K562 (cell line): ENCODE results near the gene METTL23. TPM values are rescaled to one million over a fixed set of nuclear protein-coding genes. Genes with fewer than 3 reads are reported as not detected.

ENCODE experiments used
- BRD9 ChIP-seq: fragments of 450-650 bp; IDR thresholded peaks from 2 replicates; pipeline ENCODE4 v1.6.1; 2018; ENCODE audit warnings: low read depth; ENCODE audit not compliant: partially characterized antibody
- C11orf30 ChIP-seq: fragments of 450-650 bp; IDR thresholded peaks from 2 replicates; pipeline ENCODE4 v1.6.1; 2016; ENCODE audit warnings: low read depth, mild to moderate bottlenecking
- CBFB ChIP-seq: sonication (generic); formaldehyde crosslinking; IDR thresholded peaks from 2 replicates; pipeline ENCODE4 v1.4.0; 2020; ENCODE audit warnings: mild to moderate bottlenecking, missing genetic modification reagents
- CHCHD3 ChIP-seq: fragments of 250-450 bp; sonication (Bioruptor Pico); IDR thresholded peaks from 2 replicates; pipeline ENCODE4 v2.1.2; 2022; ENCODE audit warnings: mild to moderate bottlenecking
- DPF2 ChIP-seq: fragments of 450-650 bp; IDR thresholded peaks from 2 replicates; pipeline ENCODE4 v1.6.1; 2016
- GATAD2A ChIP-seq: fragments of 450-650 bp; IDR thresholded peaks from 2 replicates; pipeline ENCODE4 v1.6.1; 2017
- GTF2A2 ChIP-seq: IDR thresholded peaks from 2 replicates; pipeline ENCODE4 v1.6.1; 2016; ENCODE audit warnings: mild to moderate bottlenecking, missing genetic modification characterization, missing compliant biosample characterization
- HDAC1 ChIP-seq, 2 experiments: fragments of 450-650 bp; IDR thresholded peaks; 2 replicates each; pipeline ENCODE4 v1.6.1; 2016 to 2017; ENCODE audit warnings: inconsistent platforms in 1 of 2, mild to moderate bottlenecking in 1 of 2, moderate library complexity in 1 of 2
- MAFK ChIP-seq: IDR thresholded peaks from 2 replicates; pipeline ENCODE4 v1.6.1; 2011; ENCODE audit warnings: low read length, improper control_type of control experiment
- MEF2D ChIP-seq: conservative IDR thresholded peaks from 2 replicates; pipeline ENCODE4 v1.6.1; 2016; ENCODE audit warnings: low read depth, missing genetic modification characterization, missing compliant biosample characterization
- MTA1 ChIP-seq: fragments of 450-650 bp; IDR thresholded peaks from 2 replicates; pipeline ENCODE4 v1.6.1; 2017; ENCODE audit warnings: borderline replicate concordance
- NBN ChIP-seq: fragments of 450-650 bp; IDR thresholded peaks from 2 replicates; pipeline ENCODE4 v1.6.1; 2016; ENCODE audit warnings: low read depth, mild to moderate bottlenecking
- NFE2L1 ChIP-seq: fragments of 450-650 bp; IDR thresholded peaks from 2 replicates; pipeline ENCODE4 v1.6.1; 2016; ENCODE audit warnings: missing genetic modification characterization, low read depth, mild to moderate bottlenecking, missing compliant biosample characterization, moderate library complexity, borderline replicate concordance
- RAD21 ChIP-seq, 2 experiments: fragments of 250-450 bp in 1 of 2; fragments of 450-650 bp in 1 of 2; sonication (Bioruptor Pico) in 1 of 2; formaldehyde crosslinking in 1 of 2; IDR thresholded peaks in 1 of 2; conservative IDR thresholded peaks in 1 of 2; 2 replicates each; pipeline versions ENCODE4 v1.4.0 to v1.8.0; 2020 to 2022; ENCODE audit warnings: mild to moderate bottlenecking in 2 of 2, moderate library complexity in 1 of 2
- RBBP5 ChIP-seq: fragments of 200-600 bp; sonication (generic); IDR thresholded peaks from 2 replicates; pipeline ENCODE4 v1.6.1; 2012; ENCODE audit warnings: borderline replicate concordance, mild to moderate bottlenecking, low read length, control low read depth, inconsistent platforms; ENCODE audit not compliant: insufficient read depth, poor library complexity, severe bottlenecking
- RBM25 ChIP-seq: fragments of 200-400 bp; formaldehyde crosslinking; IDR thresholded peaks from 2 replicates; pipeline ENCODE4 v1.6.1; 2018; ENCODE audit warnings: low read length, low read depth, moderate library complexity; ENCODE audit not compliant: severe bottlenecking
- ZBTB43 ChIP-seq: sonication (generic); formaldehyde crosslinking; IDR thresholded peaks from 2 replicates; pipeline ENCODE4 v1.8.0; 2023; ENCODE audit warnings: mild to moderate bottlenecking, missing genetic modification reagents
- ZBTB8A ChIP-seq: fragments of 450-650 bp; IDR thresholded peaks from 2 replicates; pipeline ENCODE4 v1.6.1; 2018; ENCODE audit warnings: mild to moderate bottlenecking, moderate library complexity; ENCODE audit not compliant: partially characterized antibody
- ZNF175 ChIP-seq: fragments of 200-800 bp; sonication (Bioruptor generic); IDR thresholded peaks from 2 replicates; pipeline ENCODE4 v1.6.1; 2016; ENCODE audit warnings: low read depth, mild to moderate bottlenecking, missing genetic modification characterization, missing compliant biosample characterization
- ZNF589 ChIP-seq: fragments of 200-800 bp; sonication (Bioruptor generic); IDR thresholded peaks from 2 replicates; pipeline ENCODE4 v1.6.1; 2016; ENCODE audit warnings: low read depth, missing genetic modification characterization, missing compliant biosample characterization
- ZNF778 ChIP-seq: fragments of 450-650 bp; formaldehyde crosslinking; IDR thresholded peaks from 2 replicates; pipeline ENCODE4 v1.4.0; 2020; ENCODE audit warnings: mild to moderate bottlenecking, moderate library complexity
- ZSCAN32 ChIP-seq: fragments of 450-650 bp; formaldehyde crosslinking; IDR thresholded peaks from 2 replicates; pipeline ENCODE4 v1.4.0; 2020; ENCODE audit warnings: mild to moderate bottlenecking, moderate library complexity
- polyA plus RNA-seq, 8 experiments: library from polyadenylated mRNA; depleted of rRNA in 4 of 8; stranded (reverse) in 5 of 8; unstranded in 3 of 8; fragments of >200 nt; fragmentation: Nextera tagmentation in 2 of 8; fragmentation: Illumina TruSeq in 1 of 8; extraction: Ambion mirVana in 2 of 8; extraction: Trizol in 1 of 8; gene quantifications; 2 replicates each; pipeline versions ENCODE4 v1.2.1 to v1.2.3, GENCODE V29; 2011 to 2014; ENCODE audit warnings: inconsistent platforms in 1 of 8, missing spikeins in 1 of 8
- total RNA-seq, 7 experiments: library from RNA; depleted of rRNA in 6 of 7; stranded (reverse); fragments of >200 nt in 6 of 7; fragmentation: Illumina TruSeq in 2 of 7; extraction: Trizol in 2 of 7; gene quantifications; 2 replicates each; pipeline versions ENCODE4 v1.2.1 to v1.2.3, GENCODE V29; 2011 to 2021; ENCODE audit warnings: low replicate concordance in 1 of 7
- TF ChIP-seq, protein P1 (sequence below): fragments of 250-450 bp; sonication (Bioruptor Pico); IDR thresholded peaks from 2 replicates; pipeline ENCODE4 v1.5.0; 2021
- TF ChIP-seq, protein P2 (sequence below): fragments of 250-450 bp; sonication (Bioruptor Pico); IDR thresholded peaks from 2 replicates; pipeline ENCODE4 v1.5.0; 2021; ENCODE audit warnings: mild to moderate bottlenecking, moderate library complexity
- TF ChIP-seq, protein P3 (sequence below): fragments of 250-450 bp; sonication (Bioruptor Pico); IDR thresholded peaks from 2 replicates; pipeline ENCODE4 v1.8.0; 2021; ENCODE audit warnings: mild to moderate bottlenecking, moderate library complexity

Gene METTL23
- total and polyA plus RNA-seq, 9 of the 15 experiments (the other 6 are each of a cell fraction or from before 2014, with no cell fraction given): 29.4 to 67.3 (median 41.6) TPM

- no peak for TF ChIP-seq ZNF589 (CRISPR knock-in tag)
- no peak for TF ChIP-seq BRD9
- TF ChIP-seq ZBTB43: no peak
- TF ChIP-seq, protein P1, sequence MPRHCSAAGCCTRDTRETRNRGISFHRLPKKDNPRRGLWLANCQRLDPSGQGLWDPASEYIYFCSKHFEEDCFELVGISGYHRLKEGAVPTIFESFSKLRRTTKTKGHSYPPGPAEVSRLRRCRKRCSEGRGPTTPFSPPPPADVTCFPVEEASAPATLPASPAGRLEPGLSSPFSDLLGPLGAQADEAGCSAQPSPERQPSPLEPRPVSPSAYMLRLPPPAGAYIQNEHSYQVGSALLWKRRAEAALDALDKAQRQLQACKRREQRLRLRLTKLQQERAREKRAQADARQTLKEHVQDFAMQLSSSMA (CRISPR knock-in tag): no peak
- peak; percentile 72 for TF ChIP-seq DPF2
- TF ChIP-seq CBFB (CRISPR knock-in tag): no peak
- TF ChIP-seq MEF2D (tag): no peak
- TF ChIP-seq, protein P2, sequence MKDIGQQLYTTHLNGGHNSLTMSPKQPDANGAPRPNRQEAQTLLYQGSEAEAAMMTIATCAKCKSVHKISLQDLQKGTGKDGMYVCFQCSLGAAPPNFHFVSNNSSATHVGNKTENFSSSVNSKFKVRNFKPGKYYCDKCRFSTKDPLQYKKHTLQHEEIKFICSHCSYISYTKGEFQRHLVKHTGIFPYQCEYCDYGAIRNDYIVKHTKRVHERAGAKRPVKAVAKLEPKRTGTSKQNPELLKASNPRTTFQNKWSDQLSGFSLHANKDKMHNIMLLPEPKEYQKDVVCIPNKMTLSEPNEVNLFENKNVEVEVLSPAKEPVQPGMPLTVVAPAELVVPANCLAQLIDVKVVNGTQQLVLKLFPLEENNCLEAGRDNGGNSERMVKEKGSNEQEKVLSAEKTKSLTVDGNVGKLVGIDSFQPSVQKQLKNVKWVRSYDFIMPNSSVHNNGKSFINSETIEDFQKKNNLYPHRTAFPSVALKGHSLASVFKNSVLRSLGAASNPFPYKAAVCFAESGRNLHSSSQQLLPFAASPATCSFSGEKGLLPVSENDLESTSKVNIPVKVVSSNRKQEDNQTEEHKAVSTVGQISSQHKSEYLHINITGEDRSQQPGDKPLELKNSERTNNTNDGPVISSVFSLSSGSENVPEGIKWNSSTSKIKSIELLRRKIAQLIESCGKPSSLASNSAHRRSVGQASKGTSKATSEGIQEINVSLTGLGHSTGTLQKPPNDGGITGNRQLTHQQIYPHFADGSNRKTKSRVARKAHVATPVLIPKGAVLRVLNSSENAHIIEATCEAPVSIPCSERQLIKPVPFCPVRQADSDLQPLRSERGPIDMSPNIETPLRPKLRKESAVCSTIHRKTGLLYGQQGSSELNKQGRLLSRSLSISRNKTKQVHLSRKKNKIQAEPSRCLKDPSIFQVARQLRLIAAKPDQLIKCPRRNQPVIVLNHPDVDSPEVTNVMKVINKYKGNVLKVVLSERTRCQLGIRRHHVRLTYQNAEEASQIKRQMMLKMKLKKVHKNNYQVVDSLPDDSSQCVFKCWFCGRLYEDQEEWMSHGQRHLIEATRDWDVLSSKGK (CRISPR knock-in tag): no peak
- TF ChIP-seq CHCHD3: no peak
- TF ChIP-seq GTF2A2: no peak
- no peak for TF ChIP-seq RAD21 (CRISPR knock-in tag; conservative IDR thresholded peaks at IDR 0.05 in 1 of 2, IDR thresholded peaks at IDR 0.05 in 1 of 2)
- no peak for TF ChIP-seq ZSCAN32 (CRISPR knock-in tag)
- no peak for TF ChIP-seq NBN
- TF ChIP-seq, protein P3, sequence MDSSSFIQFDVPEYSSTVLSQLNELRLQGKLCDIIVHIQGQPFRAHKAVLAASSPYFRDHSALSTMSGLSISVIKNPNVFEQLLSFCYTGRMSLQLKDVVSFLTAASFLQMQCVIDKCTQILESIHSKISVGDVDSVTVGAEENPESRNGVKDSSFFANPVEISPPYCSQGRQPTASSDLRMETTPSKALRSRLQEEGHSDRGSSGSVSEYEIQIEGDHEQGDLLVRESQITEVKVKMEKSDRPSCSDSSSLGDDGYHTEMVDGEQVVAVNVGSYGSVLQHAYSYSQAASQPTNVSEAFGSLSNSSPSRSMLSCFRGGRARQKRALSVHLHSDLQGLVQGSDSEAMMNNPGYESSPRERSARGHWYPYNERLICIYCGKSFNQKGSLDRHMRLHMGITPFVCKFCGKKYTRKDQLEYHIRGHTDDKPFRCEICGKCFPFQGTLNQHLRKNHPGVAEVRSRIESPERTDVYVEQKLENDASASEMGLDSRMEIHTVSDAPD (CRISPR knock-in tag): no peak
- no peak for TF ChIP-seq RBM25
- peak; percentile 74 for TF ChIP-seq C11orf30
- TF ChIP-seq ZBTB8A: no peak
- TF ChIP-seq MTA1: no peak
- no peak for TF ChIP-seq GATAD2A
- TF ChIP-seq ZNF778 (CRISPR knock-in tag): no peak
- TF ChIP-seq HDAC1 (IDR thresholded peaks at IDR 0.05): no peak
- no peak for TF ChIP-seq MAFK
- TF ChIP-seq ZNF175: no peak
- no peak for TF ChIP-seq RBBP5
- no peak for TF ChIP-seq NFE2L1 (tag)
These were observed 36.8 kb upstream of the METTL23 start (continued) for GRCh38 chr17:76689859-76690258.
